SW480 (cell line): ENCODE measurements around the gene APOC3.
A peak's percentile ranks its signal among the peaks of the same experiment; 100 is the strongest.

ENCODE experiments used
- DNase-seq: peaks from one replicate; pipeline ENCODE4 v3.0.0-alpha.2; 2016; ENCODE audit warnings: low spot score

The APOC3 gene

DNA sequence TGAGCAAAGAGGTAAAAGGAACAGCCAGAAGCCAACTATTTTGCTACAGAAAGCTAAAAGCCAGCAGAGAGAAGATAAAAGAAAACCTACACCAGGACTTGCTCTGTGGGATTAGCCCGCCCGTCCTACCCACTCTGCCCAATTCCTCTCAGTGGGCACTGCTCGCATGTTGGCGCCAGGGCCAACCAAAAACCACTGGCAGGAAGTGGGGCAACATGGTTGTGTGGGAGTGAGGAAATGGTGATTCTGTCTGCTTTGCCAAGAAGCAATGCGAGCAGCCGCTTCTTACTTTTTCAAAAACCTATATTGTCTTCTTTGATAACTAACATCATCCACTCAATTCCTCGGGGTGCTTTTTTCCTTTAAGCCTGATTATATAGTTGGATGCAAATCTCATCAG, 21.9 kb downstream of the APOC3 start:
- no peak for DNase-seq

DNA sequence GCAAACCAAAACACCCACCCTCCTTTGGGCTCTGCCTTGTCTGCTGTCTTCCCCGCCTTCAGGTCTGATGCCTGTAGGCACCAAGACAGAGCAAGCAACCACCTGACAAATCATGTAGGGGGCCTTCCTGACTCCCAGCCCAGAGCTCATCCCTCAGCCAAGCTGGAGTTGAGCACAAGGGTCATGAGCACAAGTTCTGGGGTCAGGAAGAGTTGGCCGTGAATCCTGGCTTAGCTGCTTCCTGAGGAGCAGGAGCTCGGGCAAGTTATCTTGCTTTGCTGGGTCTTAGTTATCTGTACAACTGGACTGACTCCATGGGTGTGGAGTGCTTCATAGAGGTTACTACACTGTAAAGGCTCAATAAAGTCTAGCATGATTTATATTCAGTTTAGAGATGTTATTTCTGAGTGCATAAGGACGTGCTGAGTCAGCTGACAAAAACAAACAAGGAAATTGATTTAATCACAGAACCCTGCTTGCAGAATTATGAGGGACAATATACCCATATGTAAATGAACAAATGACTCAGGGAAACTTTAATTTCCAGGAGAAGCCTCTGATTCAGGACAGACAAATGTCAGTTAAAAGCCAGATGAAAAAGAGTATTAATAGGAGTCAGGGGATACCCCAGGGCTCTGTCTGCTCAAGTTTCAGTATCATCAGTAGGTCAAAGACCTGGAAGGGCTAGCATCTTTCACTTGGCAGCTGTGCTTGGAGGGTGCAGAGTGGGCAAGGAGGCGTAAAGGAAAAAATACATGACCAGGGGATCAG, 22.7 kb downstream of the APOC3 start:
- DNase-seq, result no peak

DNA sequence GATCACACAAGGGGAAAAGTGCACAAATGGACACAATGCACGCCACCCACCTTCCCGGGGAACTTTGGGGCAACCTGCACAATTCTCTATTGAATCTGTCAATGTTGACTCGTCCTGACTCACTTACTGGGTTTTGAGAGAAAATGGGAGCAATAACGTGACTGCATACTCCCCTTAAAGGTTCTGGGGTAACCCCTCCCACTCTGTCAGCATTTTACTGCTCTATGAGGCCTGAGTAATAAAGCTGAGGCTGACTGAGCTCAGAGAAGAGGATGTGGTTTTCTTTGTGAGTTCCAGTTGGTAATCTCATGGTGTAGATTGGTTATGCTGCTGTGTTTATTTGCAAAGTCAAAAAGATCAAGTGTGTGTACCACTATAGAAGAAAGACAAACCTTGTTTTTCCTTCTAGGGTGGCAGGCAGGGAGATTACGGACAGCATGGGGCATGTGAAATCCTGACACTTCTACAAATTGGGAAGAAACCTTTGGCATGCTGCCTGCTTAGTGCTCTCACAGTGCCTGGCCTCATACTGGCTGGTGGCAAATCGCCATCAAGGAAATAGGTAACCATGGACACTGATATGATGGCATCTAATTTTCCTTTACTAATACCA, 23.9 kb downstream of the APOC3 start:
- DNase-seq, result peak; percentile 70

DNA sequence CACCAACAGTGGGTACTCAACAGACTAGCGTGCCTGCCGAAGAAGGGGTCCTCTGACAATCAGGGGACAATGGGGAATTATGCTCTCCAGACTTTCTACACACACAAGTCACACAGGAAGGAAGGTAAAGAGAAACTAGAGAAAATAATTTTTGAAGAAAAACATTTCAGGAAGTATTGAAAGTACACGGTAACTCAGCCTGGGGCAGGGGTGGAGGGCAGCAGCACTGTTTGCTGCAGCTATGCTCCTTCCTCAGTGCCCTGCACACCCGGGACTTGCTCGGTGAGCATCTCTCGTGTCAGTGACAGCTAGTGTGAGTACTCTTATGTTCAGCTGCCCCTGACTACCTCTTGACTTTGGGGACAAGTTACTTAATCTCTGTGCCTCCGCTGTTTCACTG, 25.7 kb downstream of the APOC3 start:
- DNase-seq, result no peak

DNA sequence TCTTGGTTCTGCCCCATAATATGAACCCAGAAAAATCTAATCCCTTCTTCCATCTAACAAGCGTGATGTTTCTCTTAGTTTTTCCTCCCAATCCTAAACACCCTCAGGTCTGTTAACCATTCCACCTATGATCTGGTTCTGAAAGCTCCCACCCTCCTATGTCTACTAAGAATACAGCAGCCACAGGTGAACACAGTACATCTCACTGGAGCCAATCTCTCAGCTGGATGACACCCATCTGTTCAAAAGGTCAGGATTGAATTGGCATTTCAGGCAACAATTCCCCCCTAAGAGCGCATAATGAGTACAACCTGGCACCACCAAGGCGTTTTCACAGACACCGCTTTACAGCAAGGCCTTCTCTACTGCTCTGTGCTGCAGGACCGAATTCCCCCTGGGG, 26.7 kb downstream of the APOC3 start:
- DNase-seq, result no peak

DNA sequence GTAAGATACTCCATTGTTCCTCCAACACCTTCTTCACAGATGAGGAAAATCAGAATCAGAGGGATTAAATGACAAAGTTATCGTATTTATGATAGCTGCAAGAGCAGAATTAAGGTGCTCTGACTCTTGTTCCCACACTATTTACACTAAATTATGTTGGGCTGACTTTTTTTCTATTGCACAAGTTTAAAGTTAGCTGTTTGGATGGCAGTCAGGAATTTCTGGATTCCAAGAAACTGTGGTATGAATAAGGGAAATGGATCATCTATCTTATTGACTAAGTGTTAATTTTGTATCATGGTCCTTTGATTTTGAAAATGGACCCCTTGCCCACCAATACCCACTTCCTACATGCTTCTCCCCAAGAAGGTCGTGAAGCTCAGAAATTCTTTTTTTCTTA, 27.6 kb downstream of the APOC3 start:
- no peak for DNase-seq

DNA sequence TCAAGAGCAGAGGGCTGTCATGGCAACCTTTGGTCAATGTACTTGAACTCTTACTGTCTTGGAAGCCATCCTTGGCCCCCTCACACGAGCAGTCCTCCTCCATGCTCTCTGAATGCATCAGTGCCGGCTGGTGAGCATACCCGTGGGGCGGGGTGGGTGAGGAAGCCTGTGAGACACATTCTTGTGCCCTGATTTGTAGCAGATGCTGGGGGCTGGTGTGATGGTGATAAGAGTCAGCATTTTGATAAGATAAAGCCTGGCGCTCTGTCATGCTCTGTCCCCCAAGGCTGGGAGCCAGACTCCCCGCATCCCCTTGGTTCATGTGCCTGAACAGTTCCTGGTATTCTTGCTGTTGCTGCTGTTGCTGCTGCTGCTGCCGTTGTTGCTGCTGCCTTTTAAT, 28.2 kb downstream of the APOC3 start:
- no peak for DNase-seq

DNA sequence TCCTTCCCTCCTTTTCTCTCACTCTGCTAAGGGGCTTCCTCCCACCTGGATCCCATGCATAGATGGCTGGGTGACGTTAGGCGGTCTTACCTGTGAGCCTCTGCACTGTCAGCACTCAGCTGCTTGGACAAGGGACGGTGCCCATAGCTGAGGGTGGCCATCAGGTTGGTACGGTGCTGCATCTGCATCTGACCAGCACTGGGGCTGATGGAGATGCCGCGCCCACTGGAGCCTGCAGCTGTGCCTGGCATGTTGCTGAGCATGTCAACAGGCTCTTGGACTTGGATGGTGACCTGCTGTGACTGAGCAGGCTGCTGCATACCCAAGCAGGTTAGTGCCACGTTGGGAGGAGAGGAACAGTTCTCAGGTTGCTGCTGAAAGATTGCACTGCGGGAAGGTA, 29.5 kb downstream of the APOC3 start:
- DNase-seq, result no peak

DNA sequence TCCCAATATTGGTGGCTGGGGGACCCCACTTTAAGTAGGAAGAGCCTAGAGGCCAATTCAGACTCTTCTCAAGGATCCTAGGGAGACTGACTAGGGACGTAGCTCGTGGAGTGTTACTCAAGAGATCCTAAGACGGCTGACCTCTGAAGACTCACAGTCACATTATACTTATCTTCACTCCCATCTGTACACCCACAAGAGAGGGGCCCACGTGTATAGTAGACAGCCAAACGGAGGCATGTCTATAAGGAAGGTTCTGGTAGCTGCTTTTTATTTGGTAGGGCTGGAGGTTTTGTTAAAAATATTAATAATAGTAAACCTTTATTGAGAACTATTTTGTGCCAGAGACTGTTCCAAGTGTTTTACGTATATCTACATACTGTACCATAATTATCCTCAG, 30.6 kb downstream of the APOC3 start:
- DNase-seq, result no peak

DNA sequence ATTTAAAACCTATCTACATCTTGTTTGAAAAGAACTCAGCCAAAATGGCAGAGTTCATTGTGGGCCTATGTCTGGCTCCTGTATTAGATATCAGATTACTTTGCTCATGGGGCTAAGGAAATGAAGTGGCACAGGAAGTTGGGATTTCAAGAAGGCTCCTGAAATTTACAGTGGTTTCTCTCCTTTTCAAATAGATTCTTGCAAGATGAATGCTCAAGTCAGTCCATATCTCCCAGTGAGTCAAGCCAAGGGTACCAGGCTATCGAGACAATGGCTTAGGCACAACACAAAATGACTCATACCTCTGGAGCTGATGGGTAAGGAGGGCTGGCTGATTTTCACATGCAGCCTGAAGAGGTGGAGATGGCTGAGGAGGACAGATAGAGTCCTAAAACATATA, 31.8 kb downstream of the APOC3 start:
- DNase-seq, result no peak

DNA sequence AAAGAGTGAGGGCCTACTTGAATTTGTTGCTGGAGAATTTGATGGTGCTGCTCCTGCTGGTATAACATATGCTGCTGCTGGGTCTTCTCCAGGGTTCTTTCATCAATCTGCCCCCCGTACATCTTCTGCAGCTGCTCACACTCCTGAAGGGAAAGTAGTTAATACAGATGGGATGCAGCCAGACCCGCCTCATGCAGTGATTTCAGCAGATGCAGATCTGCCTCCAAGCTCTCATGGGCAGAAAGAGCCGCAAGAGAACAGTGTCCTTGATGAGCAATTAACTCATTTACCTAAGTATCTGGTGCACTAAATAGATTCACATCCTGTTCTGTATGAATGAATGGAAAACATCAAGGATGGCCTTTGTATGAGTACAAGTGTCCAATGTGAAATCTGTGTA, 32.5 kb downstream of the APOC3 start:
- DNase-seq, result no peak

DNA sequence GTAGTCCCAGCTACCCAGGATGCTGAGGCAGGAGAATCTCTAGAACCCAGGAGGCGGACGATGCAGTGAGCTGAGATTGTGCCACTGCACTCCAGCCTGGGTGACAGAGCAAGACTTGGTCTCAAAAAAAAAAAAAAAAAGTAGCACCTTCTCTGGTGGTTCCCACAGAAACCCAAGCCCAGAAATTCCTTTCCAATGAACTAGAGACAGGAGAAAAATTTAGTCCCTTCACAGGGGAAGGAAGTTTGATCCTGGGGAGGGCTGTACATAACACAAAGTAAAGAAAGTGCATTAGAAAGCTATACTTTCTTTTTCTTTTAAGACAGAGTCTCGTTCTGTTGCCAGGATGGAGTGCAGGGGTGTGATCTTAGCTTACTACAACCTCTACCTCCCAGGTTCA, 33.2 kb downstream of the APOC3 start:
- DNase-seq, result no peak

DNA sequence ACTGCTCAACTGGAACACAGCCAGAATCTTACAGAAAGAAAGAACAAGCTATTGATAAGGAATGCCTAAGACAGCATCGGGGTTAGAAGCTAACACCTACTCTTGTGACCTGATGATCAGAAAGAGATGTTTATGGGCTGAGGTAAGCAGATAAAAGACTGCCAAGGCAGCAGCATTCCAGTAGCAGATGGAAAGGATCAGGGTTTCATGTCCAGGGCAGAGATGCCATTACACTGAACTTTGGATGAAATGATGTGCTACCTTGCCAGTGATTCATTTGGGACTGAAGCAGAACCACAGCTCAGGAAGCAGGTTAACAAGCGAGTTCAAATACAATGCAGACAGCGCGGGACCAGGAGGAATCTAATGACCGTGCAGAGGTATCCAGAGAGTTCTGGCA, 34.8 kb downstream of the APOC3 start:
- no peak for DNase-seq

DNA sequence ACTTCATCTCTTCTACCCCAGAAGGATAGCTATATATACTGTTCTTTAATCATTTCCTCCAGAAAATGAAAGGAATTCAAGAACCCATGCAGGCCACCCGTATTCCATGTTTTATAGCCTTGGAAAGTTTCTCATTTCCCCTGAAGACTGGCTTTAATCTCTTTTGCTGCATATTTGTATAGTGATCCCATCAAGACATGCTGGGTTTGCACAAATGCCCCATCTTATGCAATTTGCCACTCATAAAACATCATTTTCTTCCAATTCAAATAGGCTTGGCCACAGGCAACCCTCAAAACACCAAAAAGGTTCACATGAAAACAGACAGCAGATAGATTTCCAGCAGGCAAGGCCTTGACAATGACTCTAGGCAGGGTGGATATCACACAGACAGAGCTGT, 36.0 kb downstream of the APOC3 start:
- DNase-seq, result no peak

DNA sequence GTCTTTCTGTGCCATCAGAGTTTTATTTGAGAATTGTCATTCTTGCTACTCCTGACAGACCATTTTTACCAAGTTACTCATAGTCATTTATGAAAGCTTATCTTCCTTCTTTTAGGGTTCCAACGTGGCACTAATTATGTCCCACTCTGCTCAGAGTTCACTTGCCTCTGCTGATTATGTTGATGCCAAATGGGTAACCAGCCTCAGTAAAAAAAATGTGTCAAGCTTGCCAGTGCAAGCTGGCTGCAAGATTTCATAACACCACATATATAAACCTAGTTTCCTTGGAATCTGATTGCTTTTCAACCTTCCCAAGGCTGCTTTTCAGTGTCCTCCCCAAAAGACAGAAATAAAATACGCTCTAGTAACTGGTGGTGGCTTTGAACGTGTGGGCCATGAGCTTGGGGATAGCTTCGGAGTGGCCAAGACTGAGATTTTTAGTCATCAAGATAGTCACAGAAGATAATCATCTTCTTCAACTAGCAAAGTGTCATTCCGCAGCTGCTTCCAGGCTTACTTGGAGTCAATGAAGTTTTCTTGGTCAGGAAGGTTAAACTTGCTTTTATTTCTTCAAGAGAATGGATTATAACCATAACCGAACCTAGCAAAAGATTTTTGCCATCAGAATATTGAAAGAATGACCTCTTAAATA, 37.2 kb downstream of the APOC3 start:
- DNase-seq, result no peak

DNA sequence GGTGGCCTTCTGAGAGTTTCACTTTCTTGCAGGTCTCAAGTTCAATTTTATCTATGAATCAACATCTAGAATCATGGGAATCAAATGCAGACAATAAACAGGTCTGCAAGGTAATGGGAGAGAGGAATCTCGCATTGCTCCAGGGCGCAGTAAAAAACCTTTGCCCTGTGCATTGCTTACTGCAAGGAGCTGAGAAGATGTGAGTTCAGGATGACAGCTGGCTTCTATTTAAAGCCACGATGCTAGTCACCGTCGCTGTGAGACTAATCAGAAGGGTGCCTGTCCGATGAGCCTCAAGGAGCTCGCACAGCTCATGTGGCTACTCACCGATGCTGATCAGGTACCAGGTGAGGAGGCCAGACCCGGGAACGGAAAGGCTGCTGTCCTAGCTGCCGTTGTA, 37.9 kb downstream of the APOC3 start:
- DNase-seq, result no peak

DNA sequence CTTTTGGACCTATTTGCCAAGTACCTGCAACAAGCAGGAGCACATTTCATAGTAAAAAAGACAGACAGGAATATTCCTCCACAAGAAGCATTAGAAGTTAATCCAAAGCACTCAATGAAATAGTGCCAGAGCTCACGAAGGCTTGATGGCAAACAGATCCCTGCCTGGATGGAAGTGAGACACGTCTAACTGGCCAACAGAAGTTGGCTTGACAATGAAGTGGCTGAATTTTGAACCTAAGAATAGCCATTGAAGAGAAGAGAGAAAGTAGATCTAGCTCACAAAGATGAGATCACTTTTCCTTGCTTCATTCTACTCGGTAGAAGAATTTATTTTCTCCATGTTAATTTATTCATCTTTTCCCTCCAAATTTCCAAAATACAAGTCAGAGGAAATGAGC, 38.4 kb downstream of the APOC3 start:
- no peak for DNase-seq

DNA sequence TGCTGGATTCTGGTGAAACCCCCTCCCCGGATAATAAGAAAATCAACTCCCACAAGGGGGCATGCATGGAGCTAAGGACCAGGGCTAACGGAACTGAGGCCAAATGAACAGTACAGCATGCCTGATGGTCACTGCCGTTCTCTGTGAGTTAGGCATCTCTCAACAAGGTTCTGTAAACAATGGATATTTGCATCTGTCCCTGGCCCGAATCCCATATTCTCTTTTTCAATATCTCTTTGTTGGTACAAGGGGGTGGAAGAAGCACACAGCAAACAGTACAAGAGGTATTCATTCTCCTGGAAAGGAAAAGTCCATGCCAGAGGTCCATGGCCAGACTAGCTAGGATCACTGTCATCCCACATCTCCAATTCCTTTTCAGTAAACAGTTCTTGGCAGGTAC, 39.9 kb downstream of the APOC3 start:
- no peak for DNase-seq

DNA sequence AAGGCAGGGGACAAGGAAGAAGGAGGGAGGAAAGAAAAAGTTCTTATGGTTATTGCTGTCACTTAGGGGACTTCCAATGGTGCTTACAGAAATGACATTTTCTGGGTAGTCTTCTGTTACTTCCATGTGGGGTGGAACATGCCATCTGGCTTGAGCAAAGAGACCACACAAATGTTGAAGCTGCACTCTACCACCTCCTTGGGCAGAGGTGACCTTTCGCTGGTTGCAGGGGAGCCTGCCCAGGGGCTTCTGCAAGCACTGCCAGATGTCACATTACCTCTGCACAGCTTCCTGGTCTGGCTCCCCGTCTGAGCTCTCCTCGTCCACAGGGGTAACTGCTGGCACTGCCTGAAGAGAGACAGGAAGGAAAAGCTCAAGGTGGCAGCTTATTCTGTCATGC, 40.3 kb downstream of the APOC3 start:
- DNase-seq, result no peak

DNA sequence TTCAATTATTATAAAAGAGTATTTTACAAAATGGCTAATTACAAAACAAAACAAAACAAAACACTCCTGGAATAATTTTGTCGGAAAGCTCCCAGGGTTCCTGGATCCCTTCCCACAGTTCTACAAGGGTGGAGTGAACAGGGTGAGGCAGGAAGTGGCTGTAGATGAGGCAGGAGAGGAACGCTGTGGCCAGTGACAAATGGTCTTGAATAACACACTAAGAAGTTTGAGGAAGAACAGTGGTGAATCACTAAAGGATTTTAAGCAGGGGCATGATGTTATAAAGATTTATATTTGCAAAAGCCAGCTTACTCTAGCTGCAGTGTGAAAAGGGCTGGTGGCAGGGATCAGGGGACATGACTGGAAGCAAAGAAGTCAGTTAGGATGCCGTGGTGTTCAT, 41.5 kb downstream of the APOC3 start:
- peak; percentile 28 for DNase-seq

DNA sequence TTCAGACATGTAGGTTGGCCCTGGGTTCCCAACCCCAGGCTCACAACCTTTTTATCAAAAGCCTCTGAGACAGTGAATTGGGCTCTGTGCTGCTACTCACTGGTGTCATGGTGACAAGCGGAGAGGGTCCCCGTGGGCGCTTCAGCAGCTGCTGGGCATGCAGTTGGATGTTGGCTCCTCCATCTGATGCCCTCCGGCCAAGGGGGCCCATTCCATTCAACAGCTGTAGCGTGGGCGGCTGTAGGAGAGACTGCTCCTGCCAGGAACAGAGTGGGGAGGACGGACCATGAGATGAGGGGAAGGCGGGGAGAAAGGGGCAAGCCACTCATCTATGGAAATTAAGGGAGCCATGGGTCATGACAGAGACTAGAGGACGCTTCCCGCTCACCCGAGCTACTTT, 43.7 kb downstream of the APOC3 start:
- no peak for DNase-seq

DNA sequence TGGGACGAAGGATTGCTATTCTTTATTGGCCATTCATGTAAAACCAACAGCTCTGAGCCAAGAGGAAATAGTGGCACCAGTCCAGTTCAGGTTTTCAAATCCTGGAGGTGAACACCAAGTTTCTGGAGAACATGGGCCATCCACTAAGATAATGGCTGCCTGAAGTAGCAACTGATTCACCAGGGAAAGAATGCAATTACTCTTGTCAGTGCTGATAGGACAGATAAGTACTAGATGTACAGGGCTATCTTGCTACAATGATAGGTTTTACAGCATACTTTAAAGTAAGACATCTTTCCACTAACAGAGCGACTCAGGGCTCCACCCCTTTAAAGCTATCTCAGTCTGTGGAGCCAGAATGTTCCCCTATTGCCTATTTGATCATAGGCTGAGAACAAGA, 44.5 kb downstream of the APOC3 start:
- DNase-seq, result no peak

DNA sequence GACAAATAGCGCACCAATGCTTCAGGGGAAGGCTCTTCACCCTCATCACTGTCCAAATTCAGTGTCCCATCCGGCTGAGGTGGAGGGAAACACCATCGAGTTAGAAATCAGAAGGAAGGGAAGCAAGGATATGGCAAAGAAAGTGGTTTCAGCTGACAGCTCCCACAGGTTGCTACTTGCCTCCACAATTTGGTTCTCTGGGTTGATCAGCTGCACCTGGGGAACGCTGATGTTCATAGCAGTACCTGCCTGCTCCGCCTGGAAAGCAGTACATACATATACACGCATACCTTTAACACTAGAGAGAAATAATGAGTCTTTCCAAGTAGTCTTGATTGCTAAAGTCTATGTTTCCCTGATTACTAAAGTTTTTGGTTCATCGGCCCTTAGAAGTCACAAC, 45.5 kb downstream of the APOC3 start:
- DNase-seq, result no peak

DNA sequence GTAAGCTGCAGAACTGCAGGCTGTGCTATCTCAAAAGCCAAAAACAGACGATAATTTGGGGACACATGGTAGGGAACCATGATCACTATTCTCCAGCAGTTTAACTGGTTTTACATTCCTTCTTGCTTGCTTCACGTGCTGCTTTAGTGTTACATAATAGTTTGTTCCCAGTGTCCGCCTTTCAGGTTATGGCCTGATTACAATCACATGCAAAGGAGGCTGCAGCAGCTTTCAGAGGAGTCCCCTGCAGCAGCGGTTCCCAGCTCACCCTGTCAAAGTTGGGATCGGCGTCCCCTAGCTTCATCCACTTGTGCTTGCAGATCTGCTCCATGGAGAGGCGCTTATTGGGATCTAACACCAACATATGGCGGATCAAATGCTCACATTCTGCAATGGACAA, 46.9 kb downstream of the APOC3 start:
- DNase-seq, result no peak
